ACHN (cell line): Measurements from ENCODE around the gene EIF4EBP2.

Experiments used
- DNase-seq: peaks from one replicate; pipeline ENCODE4 v3.0.0-alpha.2; 2015
- in situ Hi-C: cut with HindIII; loops from 2 replicates; pipeline ENCODE4 v1.10.0; 2017; ENCODE audit warnings: low sequenced_read_pairs, low pct_ligation_motif_present, low pct_unique_long_range_greater_than_20kb

EIF4EBP2 gene

DNA sequence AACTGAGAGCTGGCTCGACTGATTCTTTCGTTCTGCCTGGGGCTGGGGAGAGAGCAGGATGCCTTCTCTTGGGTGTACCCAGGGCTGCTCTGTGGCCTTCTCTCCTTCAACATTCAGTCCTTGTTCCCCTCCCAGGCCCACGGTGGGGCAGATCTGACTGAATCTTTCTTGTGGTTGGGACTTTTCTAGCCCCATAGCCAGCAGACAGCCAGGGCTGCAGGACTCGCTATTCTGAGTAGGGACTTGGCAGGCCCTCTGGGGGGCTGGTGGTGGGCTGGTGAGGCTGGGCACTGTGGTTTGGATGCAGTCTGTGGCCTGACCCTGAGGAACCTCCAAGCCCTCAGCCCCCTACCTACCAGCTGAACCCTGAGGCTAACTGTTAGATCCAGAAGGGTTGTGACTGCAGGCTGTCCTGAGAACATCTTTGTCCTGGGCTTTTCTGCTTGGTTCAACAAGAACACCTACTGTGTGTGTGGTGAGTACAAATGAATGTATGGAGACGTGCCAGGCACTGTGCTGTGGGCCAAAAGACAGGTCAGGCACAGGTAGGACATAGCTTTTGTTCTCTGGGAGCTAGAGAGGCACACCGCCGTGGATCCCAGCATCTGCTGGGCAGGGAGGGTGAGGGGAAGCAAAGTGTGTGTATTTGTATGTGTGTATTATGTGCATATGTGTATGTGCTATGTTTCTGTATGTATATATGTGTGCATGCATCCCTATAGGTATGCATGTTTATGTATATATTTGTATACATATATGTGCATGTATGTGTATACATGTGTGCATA, 72.5 kb downstream of the EIF4EBP2 start:
- no peak for DNase-seq
- in situ Hi-C loops: no loop called here

DNA sequence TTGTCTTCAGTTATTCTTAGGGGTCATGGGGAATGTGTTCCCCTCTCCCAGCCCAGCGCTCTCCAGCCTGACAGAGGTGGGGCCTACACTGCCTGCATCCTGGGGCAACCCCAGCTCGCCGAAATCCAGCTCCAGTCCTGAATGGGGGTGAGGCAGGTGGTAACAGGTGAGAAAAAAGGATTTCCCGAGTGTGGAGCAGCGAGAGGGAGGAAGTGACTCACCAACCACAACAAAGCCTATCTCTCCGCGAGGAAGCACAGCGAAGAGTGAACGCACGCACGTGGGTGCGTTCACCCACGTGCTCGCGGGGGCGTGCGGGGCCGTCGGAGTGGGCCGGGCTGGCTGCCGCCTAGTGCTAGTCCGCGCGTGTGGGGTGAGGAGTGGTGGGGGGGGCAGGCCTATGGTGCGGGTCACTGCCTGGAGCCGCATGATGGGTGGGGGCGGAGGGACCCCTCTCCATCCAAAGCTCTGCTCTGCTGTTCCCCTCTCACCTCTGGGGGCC, 73.8 kb downstream of the EIF4EBP2 start:
- in situ Hi-C loops: no loop called here

More for the DNA sequence above, 73.8 kb downstream of the EIF4EBP2 start:
- DNase-seq: no peak
